KOPT-K1 (cell line): Measurements from ENCODE around the gene ZNF497.

Experiments used
- H3K27ac ChIP-seq: fragments of 200-600 bp; sonication (generic); 2 replicates; pipeline ENCODE4 v1.5.1; 2016; ENCODE audit warnings: antibody characterized with exemption, mild to moderate bottlenecking, low read depth, low read length; ENCODE audit not compliant: poor library complexity, severe bottlenecking
- H3K36me3 ChIP-seq: fragments of 200-600 bp; sonication (generic); 2 replicates; pipeline ENCODE4 v1.5.1; 2017; ENCODE audit warnings: antibody characterized with exemption, mild to moderate bottlenecking, low read length, moderate library complexity; ENCODE audit not compliant: insufficient read depth
- H3K9me3 ChIP-seq: fragments of 200-600 bp; sonication (generic); 2 replicates; pipeline ENCODE4 v1.5.1; 2017; ENCODE audit warnings: antibody characterized with exemption, low read length, mild to moderate bottlenecking; ENCODE audit not compliant: insufficient read depth, poor library complexity, severe bottlenecking

ZNF497 gene

DNA sequence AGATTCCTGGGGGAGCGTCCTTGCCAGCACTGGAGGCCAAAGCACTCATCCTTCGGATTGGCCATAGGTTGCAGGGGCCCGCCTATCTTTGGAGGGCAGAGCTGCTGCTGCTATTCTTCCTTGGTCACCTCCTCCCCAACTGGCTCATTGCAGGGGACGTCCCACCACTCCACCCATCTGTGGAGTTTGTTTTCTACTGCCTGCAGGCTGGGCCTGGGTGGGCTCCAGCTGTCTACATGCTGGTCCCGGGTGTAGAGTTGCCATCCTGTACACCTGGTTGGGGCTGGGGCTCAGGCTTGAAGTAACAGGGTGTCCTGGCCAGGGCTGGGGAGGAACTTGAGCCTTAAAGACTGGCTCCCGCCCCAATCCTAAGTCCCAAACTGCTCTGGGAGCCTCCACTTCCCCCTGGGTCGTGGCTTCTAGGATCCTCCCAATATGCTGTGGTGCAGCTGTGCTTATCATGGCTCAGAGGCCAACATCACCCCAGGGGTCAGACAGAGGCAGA, 35.0 kb upstream of the ZNF497 start:
- H3K9me3 ChIP-seq, result no peaks in the 10 kb centered on the region

DNA sequence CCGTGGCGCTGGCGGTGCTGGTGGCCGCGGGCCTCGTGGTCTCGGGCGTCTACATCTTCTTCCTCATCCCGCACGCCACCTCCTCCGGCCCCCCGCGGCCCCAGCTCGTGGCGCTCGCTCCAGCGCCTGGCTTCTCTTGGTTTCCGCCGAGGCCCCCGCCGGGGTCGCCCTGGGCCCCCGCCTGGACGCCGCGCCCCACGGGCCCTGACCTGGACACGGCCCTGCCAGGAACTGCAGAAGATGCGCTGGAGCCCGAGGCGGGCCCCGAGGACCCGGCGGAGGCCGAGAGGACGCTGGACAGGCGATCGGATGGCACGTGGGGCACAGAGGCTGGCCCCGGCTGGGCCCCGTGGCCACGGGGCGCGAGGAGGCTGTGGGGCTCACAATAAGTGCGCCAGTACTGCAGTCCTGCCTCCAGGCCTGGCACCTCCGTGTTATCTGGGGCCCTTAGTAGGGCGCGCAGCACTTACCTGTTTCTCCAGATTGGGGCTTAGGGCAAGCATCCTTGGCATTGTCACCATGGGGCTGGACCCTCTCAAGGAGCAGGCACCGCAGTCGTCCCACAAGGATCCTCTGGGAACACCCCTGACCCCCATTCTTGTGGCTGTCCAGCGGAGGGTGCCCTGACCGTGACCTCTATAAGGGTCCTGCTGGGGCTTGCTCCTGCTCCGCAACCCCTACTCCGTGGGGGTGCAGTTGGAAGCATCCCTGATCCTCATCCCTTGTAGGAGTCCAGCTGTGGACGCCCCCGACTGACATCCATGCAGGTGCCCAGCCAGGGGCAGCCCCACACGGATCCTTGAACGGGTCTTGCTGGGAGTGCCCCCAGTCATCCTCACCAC, 34.4 kb upstream of the ZNF497 start:
- no peak overlapping the region for H3K27ac ChIP-seq
- peaks cover 49% of the 10 kb centered on the region for H3K36me3 ChIP-seq
- H3K9me3 ChIP-seq, result no peaks in the 10 kb centered on the region

More for the DNA sequence above, 35.0 kb upstream of the ZNF497 start:
- peaks cover 42% of the 10 kb centered on the region for H3K36me3 ChIP-seq
- no peak overlapping the region for H3K27ac ChIP-seq

DNA sequence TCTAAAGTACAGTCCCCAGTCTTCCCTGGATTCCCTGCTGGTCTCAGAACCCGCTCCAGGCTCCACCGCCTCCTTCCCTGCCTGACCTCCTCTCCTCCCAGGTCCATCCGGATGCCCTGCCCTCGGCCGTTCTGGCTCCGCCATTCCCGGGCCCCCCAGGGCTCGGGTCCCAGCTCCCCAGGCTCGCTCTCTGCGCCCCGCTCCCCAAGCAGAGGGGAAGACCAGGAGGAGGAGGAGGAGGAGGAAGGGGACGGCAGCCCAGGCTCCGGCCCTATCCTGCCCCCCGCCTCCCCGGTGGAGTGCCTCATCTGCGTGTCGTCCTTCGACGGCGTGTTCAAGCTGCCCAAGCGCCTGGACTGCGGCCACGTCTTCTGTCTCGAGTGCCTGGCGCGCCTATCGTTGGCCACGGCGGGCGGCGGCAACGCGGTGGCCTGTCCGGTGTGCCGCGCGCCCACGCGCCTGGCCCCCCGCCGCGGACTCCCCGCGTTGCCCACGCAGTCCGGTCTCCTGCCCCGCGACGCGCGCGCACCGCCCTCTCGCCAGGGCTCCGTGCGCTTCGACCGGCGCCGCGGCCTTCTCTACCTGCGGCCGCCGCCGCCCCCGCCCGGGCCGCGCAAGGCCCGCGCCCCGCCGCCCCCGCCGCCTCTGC, 33.6 kb upstream of the ZNF497 start:
- Histone ChIP-seq H3K9me3 (no peaks in the 10 kb centered on the region), H3K36me3 (peaks cover 57% of the 10 kb centered on the region), H3K27ac (no peak overlapping the region)

DNA sequence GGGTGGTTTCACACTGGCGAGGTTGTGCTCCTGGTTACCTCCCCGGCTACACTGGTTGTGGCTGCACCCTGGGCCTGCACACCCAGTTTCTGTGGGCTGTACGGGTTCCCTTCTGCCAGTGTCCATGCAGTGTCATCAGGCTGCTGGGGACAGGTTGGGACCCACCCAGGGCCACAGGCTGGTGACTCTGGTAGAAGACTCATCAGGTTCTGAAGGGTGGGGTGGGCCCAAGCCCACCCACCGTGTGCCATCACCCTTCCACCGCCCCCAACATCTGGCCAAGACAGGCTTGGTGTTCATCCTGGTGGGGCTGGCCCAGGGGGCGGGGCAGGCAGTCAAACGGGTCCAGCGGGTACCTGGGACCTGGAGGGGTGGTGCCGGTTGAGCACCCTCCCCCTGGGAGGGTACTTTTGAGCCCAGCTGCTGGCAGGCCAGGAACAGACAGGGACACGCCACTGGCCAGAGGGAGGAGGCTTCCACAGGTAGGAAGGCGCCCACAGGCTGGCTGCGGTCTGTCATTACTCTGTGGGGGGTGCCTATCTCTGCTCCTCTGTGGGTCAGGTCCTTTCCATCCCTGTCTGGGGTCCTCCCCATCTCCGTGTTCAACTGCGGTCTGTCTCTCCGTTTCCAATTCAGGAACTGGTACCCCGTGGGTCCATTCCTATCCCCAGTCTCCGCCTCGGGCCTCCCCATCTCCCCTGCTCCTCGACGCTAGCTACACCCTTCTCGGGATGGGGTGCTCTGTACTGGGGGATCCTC, 32.8 kb upstream of the ZNF497 start, which contains the start of gene RNF225:
Gene RNF225 (plus strand): TSS at position 437 of the 759 bp plus-strand sequence. CDS start 434 bp downstream, outside the sequence.
- no peaks in the 10 kb centered on the region for H3K9me3 ChIP-seq
- H3K36me3 ChIP-seq, result peaks cover 64% of the 10 kb centered on the region
- no peak within 1 kb of the TSS for H3K27ac ChIP-seq

DNA sequence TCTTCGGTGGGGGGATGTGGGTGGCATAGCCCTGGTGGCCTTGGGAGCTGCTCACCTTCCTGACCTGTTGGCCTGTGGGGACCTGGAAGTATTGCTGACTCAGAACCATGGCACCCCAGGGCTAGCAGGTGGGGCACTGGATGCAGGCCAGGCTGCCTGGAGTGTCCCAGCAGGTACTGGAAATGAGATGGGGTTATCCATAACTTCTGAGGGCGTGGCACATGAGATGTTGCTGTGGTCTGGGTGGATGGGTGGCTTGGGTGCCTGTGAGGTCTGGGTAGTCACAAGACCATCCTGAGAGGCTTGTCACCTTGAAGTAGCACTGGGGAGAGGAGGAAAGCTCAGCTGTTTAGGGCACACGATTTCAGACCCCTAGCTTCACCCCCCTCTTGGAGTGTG, 32.3 kb upstream of the ZNF497 start:
- Histone ChIP-seq H3K27ac (no peak overlapping the region), H3K36me3 (peaks cover 69% of the 10 kb centered on the region), H3K9me3 (no peaks in the 10 kb centered on the region)

DNA sequence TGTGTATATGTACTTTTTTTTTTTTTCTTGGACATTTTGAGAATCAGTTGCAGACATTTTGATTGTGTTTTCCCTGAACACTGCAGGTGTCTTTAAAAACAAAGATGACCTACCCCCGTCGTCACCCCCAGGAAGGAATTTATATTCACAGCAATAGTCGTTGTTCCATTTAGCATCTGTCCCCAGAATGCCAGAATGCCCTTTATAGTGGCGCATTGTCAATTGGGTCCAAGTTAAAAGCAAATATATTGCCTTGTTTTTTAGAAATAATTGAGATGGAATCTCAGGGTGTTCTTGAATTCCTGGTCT, 31.1 kb upstream of the ZNF497 start:
- Histone ChIP-seq H3K27ac (no peak overlapping the region), H3K9me3 (no peaks in the 10 kb centered on the region), H3K36me3 (peaks cover 78% of the 10 kb centered on the region)

DNA sequence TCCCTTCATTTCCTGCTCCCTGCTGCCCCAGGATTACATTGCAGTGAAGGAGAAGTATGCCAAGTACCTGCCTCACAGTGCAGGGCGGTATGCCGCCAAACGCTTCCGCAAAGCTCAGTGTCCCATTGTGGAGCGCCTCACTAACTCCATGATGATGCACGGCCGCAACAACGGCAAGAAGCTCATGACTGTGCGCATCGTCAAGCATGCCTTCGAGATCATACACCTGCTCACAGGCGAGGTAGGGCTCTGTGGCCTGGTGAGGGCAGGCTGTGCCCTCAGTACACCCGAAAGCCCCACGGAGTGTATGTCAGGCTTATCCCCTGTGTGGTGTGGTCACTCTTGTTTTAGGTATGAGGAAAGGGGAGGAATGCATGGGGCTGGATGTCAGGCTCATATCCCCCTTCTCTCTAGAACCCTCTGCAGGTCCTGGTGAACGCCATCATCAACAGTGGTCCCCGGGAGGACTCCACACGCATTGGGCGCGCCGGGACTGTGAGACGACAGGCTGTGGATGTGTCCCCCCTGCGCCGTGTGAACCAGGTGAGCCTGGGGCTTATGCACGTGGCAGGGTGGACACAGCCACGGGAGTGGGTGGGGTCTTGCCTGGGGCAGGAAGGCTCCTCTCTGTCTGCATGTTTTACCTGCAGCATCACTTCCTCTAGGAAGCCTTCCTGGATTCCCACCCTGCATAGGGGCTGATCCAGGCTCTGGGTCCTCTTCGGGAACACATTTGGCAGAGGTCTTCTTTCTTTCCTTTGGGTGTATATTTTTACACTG, 30.6 kb upstream of the ZNF497 start:
- H3K27ac ChIP-seq, result no peak overlapping the region
- H3K36me3 ChIP-seq, result peaks cover 84% of the 10 kb centered on the region
- no peaks in the 10 kb centered on the region for H3K9me3 ChIP-seq

DNA sequence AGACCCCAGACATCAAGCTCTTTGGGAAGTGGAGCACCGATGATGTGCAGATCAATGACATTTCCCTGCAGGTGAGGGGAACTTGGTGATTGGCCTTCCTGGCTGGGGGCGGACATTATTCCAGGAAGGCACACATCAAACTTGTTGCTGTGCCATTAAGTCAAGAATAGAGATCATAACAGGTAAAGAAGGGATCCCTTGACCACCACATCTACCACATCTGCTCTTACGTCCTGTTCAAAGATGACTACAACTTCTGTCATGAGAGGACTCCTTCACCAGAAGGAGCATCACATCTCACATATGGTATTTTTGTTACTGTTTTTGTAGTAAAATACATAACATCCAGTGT, 25.6 kb upstream of the ZNF497 start:
- peak overlapping the region; percentile 94 for H3K27ac ChIP-seq
- peaks cover 51% of the 10 kb centered on the region for H3K36me3 ChIP-seq
- no peaks in the 10 kb centered on the region for H3K9me3 ChIP-seq

DNA sequence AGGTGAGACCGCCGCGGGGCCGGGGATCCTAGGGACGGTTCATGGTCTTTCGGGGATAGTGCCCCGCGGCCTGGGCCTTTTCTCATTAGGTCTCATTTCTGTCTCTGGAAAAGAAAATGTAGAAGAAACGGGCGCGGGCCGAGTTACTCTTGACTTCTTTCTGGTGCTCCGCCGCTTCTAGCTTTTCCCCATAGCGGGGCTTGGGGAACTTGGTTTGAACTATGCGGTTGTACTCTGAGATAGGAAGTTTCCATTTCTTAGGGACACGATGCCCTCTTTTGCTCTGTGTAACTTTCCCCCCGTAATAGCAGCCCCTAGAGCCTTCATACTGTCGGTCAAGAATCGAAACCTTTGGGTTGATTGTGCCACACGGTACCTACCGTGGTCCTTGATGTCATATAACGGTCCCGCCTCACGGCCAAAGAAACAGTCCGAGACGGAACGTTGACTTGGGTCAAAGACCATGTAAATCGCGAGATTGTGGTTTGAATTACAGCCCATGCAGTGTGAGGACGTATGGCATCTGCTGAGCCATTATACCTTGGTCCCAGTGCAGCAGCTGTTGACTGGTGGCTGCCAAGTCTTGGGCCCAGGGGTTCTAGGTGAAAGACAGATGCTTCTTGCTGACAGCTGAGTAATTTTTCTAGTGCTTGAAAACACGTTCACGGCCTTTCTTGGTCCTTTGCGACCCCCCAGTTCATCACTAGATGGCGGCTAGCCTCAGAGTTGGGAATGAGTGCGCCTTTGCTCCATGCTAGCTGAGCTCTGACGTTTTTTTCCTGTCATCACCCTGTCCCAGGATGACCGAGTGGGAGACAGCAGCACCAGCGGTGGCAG, 25.0 kb upstream of the ZNF497 start:
- Histone ChIP-seq H3K27ac (peak overlapping the region; percentile 94), H3K36me3 (peaks cover 45% of the 10 kb centered on the region), H3K9me3 (no peaks in the 10 kb centered on the region)

DNA sequence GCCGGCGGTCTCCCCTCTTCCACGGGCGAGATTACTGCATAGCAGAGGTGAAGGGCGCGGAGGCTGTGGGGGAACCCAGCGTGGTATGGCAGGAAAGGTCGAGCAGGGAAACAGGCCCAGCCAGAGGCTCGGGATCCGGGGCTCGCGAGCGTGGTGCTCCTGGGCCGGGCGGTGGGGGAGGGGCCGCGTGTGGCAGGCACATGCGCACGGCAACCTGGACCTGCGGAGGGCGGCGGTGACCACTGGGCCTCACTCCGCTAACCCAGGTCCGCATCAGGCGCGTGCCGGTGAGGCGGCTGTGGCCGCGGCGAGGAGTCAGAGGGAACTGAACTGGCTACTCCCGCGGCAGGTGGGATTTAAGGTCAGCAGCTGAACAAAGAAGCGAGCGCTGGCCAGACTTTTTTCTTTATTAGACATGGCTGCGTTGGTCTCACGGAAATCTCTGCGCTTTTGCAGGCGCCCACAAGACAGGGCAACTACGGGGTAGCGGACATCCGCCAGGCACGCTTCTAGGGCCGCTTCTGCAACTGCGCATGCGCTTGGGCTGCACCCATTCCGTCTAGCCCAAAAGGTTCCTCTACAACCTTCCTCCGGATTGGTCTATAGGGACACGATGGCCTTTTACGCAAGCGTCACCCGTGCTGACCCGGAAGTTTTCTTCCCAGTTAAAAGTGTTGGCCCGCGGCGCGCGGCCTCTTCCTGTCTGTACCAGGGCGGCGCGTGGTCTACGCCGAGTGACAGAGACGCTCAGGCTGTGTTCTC, 24.2 kb upstream of the ZNF497 start, which contains the start of gene RPS5:
Gene RPS5 (plus strand): TSS at position 694 of the 762 bp plus-strand sequence. CDS start 869 bp downstream, outside the sequence.
- peaks cover 37% of the 10 kb centered on the region for H3K36me3 ChIP-seq
- H3K9me3 ChIP-seq, result no peaks in the 10 kb centered on the region
- peak within 1 kb of the TSS; percentile 94 for H3K27ac ChIP-seq

DNA sequence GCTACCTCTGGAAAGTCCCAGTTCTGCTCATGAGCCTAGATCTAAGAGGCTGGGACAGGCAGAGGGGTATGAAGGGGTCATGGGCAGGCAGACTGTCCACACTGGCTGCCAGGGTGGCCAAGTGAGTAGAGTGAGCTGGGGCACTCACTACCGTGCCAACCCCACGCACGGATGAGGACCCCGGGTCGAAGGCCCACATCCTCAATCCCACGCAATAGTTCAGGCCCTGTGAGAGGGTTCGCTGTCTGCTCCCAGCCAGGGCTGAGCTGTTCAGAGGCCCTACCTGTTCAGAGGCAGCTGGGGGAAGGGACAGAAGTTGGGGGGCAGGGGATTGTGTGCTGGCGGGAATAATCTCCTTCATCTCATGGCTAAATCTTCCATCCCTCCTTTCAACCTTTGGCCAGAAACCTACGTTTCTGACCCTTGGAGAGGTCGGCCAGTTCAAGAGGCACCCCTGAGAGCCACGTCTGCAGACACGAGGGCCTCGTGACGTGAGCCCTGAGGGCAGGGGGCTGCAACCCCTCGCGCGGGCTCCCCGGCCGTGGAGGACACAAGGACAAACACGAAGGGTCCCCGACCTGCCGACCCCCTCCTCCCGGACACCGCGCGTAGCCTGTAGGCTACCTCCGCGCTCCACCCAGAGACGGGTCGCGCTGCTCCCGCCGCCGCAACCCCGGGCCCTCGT, 23.5 kb upstream of the ZNF497 start:
- Histone ChIP-seq H3K27ac (peak overlapping the region; percentile 94), H3K36me3 (peaks cover 29% of the 10 kb centered on the region), H3K9me3 (no peaks in the 10 kb centered on the region)

DNA sequence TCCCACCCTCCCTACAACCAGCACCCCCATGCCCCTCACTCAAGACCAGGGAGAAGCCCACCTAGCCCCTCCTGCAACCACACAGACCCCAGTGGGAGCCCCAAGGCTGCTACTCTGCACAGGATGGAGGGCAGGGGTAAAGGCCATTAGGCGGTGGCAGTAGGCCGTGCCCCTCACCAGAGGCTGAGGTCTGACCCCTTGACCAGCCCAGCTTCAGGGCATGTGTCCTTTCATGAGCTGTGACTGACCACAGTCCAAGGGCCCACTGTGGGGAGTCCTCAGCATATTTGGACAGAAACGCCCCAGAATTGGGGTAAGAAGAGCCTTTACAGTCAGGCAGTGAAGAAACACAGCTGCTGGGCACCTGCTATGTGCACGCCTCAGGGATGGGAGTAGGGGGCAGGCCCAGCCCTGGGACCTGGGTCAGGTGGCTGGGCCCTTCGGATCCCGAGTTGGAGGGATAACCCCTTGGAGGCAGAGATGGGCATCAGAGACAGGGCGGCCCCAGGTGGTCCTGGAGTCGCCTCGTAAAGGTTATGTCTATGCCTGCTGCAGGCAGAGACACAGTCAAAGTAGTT, 22.9 kb upstream of the ZNF497 start:
- peak overlapping the region; percentile 94 for H3K27ac ChIP-seq
- H3K36me3 ChIP-seq, result peaks cover 23% of the 10 kb centered on the region
- no peaks in the 10 kb centered on the region for H3K9me3 ChIP-seq
